Measurements from ENCODE around the gene FRMD4B. TPM values are rescaled to one million over a fixed set of nuclear protein-coding genes. Genes with fewer than 3 reads are reported as not detected.
A peak's percentile ranks its signal among the peaks of the same experiment; 100 is the strongest.

The FRMD4B gene
- total RNA-seq, 1 donor from 2014 or later: 12.8 TPM

- no peak for ATAC-seq
- DNase-seq (ENCODE audit: low spot score): no peak
Observed at GRCh38 chr3:69406163-69406562, 20.3 kb upstream of the FRMD4B start.

GRCh38 chr3:69405067-69405466 is 19.2 kb upstream of the FRMD4B start:
- no peak for ATAC-seq
- no peak for DNase-seq (ENCODE audit: low spot score)

GRCh38 chr3:69403454-69403853 is 17.6 kb upstream of the FRMD4B start:
- ATAC-seq (no peak), DNase-seq (ENCODE audit: low spot score) (no peak)

GRCh38 chr3:69400683-69401082 is 14.8 kb upstream of the FRMD4B start:
- DNase-seq (ENCODE audit: low spot score) (no peak), ATAC-seq (no peak)

- no peak for ATAC-seq
- no peak for DNase-seq (ENCODE audit: low spot score)
Observed at GRCh38 chr3:69392850-69393249, 7.0 kb upstream of the FRMD4B start.

- ATAC-seq (no peak), DNase-seq (ENCODE audit: low spot score) (no peak)
Observed at GRCh38 chr3:69392415-69392814, 6.5 kb upstream of the FRMD4B start.

GRCh38 chr3:69391554-69391953 is 5.7 kb upstream of the FRMD4B start:
- DNase-seq (ENCODE audit: low spot score) (no peak), ATAC-seq (no peak)

GRCh38 chr3:69390771-69391170 is 4.9 kb upstream of the FRMD4B start:
- ATAC-seq: no peak
- no peak for DNase-seq (ENCODE audit: low spot score)

GRCh38 chr3:69389520-69390248 is 3.8 kb upstream of the FRMD4B start:
- no peak for ATAC-seq
- DNase-seq (ENCODE audit: low spot score): no peak

GRCh38 chr3:69388241-69388640 is 2.4 kb upstream of the FRMD4B start:
- DNase-seq (ENCODE audit: low spot score) (no peak), ATAC-seq (no peak)

GRCh38 chr3:69386556-69387385 is 883 bp upstream of the FRMD4B start:
- ATAC-seq (no peak), DNase-seq (ENCODE audit: low spot score) (no peak)

- DNase-seq (ENCODE audit: low spot score) (no peak), ATAC-seq (no peak)
Observed at GRCh38 chr3:69385123-69385722, 665 bp downstream of the FRMD4B start.

GRCh38 chr3:69384326-69384725 is 1.6 kb downstream of the FRMD4B start:
- no peak for DNase-seq (ENCODE audit: low spot score)
- no peak for ATAC-seq

- no peak for ATAC-seq
- no peak for DNase-seq (ENCODE audit: low spot score)
Observed at GRCh38 chr3:69379661-69380060, 6.2 kb downstream of the FRMD4B start.

GRCh38 chr3:69378112-69378802 is 7.6 kb downstream of the FRMD4B start:
- ATAC-seq (peak; percentile 23), DNase-seq (ENCODE audit: low spot score) (no peak)

- no peak for ATAC-seq
Observed at GRCh38 chr3:69377262-69377661, 8.6 kb downstream of the FRMD4B start.

GRCh38 chr3:69376731-69377130 is 9.2 kb downstream of the FRMD4B start:
- no peak for ATAC-seq
- DNase-seq (ENCODE audit: low spot score): no peak

More at GRCh38 chr3:69377262-69377661, 8.6 kb downstream of the FRMD4B start:
- no peak for DNase-seq (ENCODE audit: low spot score)

- no peak for ATAC-seq
- no peak for DNase-seq (ENCODE audit: low spot score)
Observed at GRCh38 chr3:69371816-69372215, 14.1 kb downstream of the FRMD4B start.

- ATAC-seq (no peak), DNase-seq (ENCODE audit: low spot score) (no peak)
Observed at GRCh38 chr3:69370901-69371301, 15.0 kb downstream of the FRMD4B start.

GRCh38 chr3:69370156-69370883 is 15.6 kb downstream of the FRMD4B start:
- ATAC-seq (peak; percentile 47), DNase-seq (ENCODE audit: low spot score) (no peak)
